ENCODE results near the gene ERGIC3. TPM values are rescaled to one million over a fixed set of nuclear protein-coding genes. Genes with fewer than 3 reads are reported as not detected.
A peak's percentile ranks its signal among the peaks of the same experiment; 100 is the strongest.

ERGIC3 gene
- total and polyA plus RNA-seq, 2 of the 13 experiments (the other 11 are each of a cell fraction or from before 2014, with no cell fraction given): 407 to 670 TPM

GRCh38 chr20:35539756-35540212, 2.1 kb upstream of the ERGIC3 start (continued):
- TF ChIP-seq, protein P1, sequence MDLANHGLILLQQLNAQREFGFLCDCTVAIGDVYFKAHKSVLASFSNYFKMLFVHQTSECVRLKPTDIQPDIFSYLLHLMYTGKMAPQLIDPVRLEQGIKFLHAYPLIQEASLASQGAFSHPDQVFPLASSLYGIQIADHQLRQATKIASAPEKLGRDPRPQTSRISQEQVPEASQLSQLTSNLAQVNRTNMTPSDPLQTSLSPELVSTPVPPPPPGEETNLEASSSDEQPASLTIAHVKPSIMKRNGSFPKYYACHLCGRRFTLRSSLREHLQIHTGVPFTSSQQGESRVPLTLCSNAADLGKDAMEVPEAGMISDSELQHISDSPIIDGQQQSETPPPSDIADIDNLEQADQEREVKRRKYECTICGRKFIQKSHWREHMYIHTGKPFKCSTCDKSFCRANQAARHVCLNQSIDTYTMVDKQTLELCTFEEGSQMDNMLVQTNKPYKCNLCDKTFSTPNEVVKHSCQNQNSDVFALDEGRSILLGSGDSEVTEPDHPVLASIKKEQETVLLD (CRISPR knock-in tag; IDR thresholded peaks at IDR 0.05; ENCODE audit: low read depth): no peak
- TF ChIP-seq ZBTB44 (CRISPR knock-in tag; IDR thresholded peaks at IDR 0.05) (no peak), ZNF713 (CRISPR knock-in tag; IDR thresholded peaks at IDR 0.05) (no peak), IRF9 (CRISPR knock-in tag; IDR thresholded peaks at IDR 0.05; ENCODE audit: borderline replicate concordance) (no peak), ZBTB49 (CRISPR knock-in tag; IDR thresholded peaks at IDR 0.05; ENCODE audit: borderline replicate concordance) (peak; percentile 20; the same call in 1 of the 2 replicates), PHF8 (CRISPR knock-in tag; IDR thresholded peaks at IDR 0.05) (peak; percentile 70), EP300 (IDR thresholded peaks at IDR 0.05; ENCODE audit: low read depth in 2 of 2, low read length in 2 of 2) (no peak; a peak in 2 of 4 replicates), EP300 (CRISPR knock-in tag; IDR thresholded peaks at IDR 0.05; ENCODE audit: borderline replicate concordance) (no peak), MED1 (CRISPR knock-in tag; IDR thresholded peaks at IDR 0.05) (0 out of 2 replicates have a peak, but pooled peaks have one; percentile 9), ZNF549 (CRISPR knock-in tag; IDR thresholded peaks at IDR 0.05) (no peak), ZKSCAN1 (IDR thresholded peaks at IDR 0.05; ENCODE audit: low read length) (no peak), ZNF430 (CRISPR knock-in tag; IDR thresholded peaks at IDR 0.05) (no peak; the same call in 1 of the 2 replicates), SP2 (CRISPR knock-in tag; IDR thresholded peaks at IDR 0.05) (peak; percentile 95)
- TF ChIP-seq, protein P2, sequence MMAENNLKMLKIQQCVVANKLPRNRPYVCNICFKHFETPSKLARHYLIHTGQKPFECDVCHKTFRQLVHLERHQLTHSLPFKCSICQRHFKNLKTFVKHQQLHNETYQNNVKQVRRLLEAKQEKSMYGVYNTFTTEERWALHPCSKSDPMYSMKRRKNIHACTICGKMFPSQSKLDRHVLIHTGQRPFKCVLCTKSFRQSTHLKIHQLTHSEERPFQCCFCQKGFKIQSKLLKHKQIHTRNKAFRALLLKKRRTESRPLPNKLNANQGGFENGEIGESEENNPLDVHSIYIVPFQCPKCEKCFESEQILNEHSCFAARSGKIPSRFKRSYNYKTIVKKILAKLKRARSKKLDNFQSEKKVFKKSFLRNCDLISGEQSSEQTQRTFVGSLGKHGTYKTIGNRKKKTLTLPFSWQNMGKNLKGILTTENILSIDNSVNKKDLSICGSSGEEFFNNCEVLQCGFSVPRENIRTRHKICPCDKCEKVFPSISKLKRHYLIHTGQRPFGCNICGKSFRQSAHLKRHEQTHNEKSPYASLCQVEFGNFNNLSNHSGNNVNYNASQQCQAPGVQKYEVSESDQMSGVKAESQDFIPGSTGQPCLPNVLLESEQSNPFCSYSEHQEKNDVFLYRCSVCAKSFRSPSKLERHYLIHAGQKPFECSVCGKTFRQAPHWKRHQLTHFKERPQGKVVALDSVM (CRISPR knock-in tag; IDR thresholded peaks at IDR 0.05): peak; percentile 84
- TF ChIP-seq, protein P3, sequence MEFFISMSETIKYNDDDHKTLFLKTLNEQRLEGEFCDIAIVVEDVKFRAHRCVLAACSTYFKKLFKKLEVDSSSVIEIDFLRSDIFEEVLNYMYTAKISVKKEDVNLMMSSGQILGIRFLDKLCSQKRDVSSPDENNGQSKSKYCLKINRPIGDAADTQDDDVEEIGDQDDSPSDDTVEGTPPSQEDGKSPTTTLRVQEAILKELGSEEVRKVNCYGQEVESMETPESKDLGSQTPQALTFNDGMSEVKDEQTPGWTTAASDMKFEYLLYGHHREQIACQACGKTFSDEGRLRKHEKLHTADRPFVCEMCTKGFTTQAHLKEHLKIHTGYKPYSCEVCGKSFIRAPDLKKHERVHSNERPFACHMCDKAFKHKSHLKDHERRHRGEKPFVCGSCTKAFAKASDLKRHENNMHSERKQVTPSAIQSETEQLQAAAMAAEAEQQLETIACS (CRISPR knock-in tag; IDR thresholded peaks at IDR 0.05): no peak
- TF ChIP-seq, protein P4, sequence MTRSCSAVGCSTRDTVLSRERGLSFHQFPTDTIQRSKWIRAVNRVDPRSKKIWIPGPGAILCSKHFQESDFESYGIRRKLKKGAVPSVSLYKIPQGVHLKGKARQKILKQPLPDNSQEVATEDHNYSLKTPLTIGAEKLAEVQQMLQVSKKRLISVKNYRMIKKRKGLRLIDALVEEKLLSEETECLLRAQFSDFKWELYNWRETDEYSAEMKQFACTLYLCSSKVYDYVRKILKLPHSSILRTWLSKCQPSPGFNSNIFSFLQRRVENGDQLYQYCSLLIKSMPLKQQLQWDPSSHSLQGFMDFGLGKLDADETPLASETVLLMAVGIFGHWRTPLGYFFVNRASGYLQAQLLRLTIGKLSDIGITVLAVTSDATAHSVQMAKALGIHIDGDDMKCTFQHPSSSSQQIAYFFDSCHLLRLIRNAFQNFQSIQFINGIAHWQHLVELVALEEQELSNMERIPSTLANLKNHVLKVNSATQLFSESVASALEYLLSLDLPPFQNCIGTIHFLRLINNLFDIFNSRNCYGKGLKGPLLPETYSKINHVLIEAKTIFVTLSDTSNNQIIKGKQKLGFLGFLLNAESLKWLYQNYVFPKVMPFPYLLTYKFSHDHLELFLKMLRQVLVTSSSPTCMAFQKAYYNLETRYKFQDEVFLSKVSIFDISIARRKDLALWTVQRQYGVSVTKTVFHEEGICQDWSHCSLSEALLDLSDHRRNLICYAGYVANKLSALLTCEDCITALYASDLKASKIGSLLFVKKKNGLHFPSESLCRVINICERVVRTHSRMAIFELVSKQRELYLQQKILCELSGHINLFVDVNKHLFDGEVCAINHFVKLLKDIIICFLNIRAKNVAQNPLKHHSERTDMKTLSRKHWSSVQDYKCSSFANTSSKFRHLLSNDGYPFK (CRISPR knock-in tag; IDR thresholded peaks at IDR 0.05; ENCODE audit: borderline replicate concordance): no peak; the same call in 1 of the 2 replicates
